8988T (cell line): ENCODE results near the gene ARHGEF25.
"Not testable (repeated sequence)": the region's sequence is repeated elsewhere in the genome, so short reads cannot be mapped to it uniquely, and the experiment has no call there.

Experiments used
- DNase-seq: peaks from one replicate; pipeline ENCODE4 v3.0.0; 2011

ARHGEF25 gene

DNA sequence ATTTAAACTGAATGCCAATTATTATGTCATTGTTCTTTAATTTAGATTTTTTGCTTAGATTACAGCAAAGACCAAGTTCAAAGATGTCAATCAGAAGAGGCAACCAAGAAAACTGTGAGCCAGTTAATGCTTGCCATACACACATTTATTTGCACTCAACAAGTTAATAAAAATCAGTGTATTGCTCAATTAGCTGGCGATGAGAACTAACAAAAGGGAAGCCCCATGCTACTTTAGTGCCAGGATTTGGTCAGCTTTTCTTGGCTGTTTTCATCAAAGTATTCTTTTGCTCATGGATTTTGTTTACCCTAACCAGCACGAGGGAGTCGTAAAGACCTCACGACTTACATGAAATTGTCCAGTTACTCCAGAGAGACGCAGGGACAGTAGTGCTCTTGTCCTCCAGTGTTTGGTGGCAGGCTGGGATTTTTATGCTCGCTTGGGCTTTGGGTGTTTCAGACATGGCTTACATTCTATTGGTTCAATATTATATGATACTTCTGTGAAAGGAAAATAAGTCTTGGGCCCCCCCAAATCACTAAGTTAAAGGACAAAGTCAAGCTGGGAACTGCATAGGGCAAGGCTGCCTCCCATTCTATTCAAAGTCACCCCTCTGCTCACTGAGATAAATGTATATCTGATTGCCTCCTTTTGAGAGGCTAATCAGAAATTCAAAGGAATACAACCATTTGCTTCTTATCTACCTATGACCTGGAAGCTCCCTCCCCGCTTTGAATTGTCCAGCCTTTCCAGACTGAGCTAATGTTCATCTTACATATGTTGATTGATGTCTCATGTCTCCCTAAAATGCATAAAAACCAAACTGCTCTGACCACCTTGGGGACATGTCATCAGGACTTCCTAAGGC, 29.2 kb downstream of the ARHGEF25 start:
- no peak for DNase-seq

DNA sequence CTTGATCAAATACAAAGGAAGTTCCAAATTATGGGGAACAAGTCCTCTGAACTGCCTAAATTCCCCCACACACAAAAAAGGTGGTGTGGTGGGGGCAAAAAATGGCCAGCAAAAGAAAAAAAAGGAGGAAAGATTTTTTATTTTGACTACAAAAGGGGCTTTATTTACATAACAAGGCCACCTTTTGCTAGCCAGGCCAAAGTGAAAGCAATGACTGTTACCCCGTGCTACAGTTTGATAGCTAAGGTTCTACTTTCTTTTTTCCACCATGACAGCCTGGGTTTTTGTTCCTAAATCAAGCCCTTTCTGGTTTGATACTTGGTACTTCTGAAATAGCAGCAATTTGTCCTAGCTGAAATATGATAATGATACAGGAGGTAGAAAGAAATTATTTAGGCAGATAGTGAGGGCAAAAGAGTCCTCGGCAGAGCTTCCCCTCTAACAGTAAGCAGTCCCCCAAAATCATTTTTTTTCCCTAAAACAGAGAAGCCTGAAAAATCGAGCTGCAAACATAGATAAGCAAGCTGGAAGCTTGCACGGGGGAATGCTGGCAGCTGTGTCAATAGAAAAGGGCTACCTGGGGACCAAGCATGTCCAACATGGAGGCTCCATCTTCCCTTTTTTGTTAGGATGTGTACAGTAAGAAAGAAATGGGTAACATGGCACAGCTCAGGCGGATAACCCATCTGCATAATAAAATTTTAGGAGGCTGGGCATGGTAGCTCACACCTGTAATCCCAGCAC, 30.6 kb downstream of the ARHGEF25 start:
- DNase-seq, result no peak

DNA sequence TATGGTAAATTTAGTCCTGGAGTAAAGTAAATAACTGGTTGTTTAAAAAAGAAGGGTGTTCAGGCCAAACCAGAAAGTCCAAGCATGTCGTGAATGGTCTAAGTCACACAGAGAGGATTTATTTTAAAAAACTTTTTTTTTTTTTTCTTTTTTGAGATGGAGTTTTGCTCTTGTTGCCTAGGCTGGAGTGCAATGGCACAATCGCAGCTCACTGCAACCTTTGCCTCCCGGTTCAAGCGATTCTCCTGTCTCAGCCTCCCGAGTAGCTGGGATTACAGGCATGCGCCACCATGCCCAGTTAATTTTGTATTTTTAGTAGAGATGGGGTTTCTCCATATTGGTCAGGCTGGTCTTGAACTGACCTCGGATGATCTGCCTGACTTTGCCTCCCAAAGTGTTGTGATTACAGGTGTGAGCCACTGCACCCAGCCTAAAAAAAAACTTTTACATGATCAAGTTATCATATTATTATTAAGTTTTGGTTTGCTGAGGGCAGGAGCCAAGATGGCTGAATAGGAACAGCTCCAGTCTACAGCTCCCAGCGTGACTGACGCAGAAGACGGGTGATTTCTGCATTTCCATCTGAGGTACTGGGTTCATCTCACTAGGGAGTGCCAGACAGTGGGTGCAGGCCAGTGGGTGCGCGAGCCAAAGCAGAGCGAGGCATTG, 34.9 kb downstream of the ARHGEF25 start:
- not testable (repeated sequence) for DNase-seq

DNA sequence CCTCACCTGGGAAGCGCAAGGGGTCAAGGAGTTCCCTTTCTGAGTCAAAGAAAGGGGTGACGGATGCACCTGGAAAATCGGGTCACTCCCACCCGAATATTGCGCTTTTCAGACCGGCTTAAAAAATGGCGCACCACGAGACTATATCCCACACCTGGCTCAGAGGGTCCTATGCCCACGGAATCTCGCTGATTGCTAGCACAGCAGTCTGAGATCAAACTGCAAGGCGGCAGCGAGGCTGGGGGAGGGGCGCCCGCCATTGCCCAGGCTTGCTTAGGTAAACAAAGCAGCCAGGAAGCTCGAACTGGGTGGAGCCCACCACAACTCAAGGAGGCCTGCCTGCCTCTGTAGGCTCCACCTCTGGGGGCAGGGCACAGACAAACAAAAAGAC, 35.4 kb downstream of the ARHGEF25 start:
- not testable (repeated sequence) for DNase-seq

DNA sequence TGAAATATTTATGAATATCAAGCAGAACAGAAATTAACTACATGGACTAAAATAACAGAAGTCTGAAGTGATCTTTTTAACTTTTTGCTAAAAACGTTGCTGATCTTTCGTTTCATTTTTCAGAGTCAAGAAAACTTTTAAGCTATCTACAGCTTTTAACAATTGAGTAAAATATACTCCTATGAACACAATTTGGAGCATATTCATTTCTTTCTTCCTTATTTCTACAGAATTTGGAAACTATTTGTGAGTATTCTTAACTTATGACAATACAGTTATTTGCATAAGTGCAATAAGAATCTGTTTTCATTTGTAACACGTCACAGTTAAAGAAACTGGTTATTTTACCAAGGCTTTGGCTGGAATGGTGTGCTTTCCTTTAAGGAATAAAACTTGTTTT, 42.8 kb downstream of the ARHGEF25 start:
- DNase-seq, result no peak

DNA sequence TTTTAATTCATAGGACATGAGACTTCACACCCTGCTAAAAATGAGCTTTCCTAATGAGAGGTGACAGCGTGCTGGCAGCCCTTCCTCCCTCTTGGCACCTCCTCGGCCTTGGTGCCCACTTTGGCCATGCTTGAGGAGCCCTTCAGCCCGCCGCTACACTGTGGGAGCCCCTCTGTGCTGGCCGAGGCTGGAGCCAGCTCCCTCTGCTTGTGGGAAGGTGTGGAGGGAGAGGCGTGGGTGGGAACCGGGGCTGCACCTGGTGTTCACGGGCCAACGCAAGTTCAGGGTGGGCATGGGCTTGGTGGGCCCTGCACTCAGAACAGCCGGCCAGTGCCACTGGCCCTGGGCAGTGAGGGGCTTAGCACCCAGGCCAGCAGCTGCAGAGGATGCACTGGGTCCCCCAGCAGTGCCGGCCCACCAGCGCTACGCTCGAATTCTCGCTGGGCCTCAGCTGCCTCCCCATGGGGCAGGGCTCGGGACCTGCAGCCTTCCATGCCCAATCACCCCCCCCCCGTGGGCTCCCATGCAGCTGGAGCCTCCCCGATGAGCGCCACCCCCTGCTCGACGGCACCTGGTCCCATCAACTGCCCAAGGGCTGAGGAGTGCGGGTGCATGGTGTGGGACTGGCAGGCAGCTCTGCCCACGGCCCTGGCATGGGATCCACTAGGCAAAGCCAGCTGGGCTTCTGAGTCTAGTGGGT, 44.5 kb downstream of the ARHGEF25 start:
- no peak for DNase-seq

DNA sequence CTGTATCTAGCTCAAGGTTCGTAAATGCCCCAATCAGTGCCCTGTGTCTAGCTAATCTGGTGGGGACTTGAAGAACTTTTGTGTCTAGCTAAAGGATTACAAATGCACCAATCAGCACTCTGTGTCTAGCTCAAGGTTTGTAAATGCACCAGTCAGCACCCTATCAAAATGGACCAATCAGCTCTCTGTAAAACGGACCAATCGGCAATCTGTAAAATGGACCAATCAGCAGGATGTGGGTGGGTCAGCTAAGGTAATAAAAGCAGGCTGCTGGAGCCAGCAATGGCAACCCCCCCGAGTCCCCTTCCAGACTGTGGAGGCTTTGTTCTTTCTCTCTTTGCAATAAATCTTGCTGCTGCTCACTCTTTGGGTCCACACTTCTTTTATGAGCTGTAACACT, 45.2 kb downstream of the ARHGEF25 start:
- not testable (repeated sequence) for DNase-seq

DNA sequence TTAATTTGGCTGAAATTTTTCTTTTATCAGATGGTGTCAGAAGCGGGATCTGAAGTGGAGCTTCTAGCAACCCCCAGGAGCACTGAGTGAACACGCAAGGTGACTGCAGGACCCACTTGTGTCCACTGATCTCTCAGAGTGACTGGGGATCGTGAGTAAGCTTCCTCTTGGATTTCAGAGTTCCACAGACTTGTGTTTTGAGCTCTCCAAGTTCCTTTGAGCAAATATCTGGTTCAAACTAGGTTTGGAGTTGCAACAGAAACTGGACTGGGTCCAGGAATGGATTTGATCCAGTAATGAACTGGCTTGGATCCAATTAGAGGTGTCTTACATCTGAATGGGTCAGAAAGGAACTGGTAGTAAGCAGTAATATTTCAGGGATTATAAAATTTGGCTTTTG, 46.5 kb downstream of the ARHGEF25 start:
- DNase-seq, result no peak

DNA sequence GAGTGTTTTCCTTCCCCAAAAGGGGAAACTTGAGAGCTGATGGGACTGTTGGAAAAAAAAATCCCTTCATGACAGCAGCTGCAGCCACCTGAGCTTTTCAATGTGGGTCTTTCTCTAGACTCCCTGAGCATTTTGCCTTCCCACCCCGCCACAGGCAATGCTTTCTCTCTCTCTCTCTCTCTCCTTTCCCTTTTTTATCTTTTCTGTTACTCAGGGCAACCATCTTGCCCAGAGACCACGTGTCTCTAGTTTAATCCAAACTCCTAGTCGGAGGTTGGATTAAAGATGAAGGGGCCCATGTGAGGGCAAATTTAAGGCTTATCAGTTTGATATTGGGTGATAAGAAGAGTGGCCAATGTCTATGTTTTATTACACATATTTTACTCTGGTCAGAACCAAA, 47.7 kb downstream of the ARHGEF25 start:
- no peak for DNase-seq

DNA sequence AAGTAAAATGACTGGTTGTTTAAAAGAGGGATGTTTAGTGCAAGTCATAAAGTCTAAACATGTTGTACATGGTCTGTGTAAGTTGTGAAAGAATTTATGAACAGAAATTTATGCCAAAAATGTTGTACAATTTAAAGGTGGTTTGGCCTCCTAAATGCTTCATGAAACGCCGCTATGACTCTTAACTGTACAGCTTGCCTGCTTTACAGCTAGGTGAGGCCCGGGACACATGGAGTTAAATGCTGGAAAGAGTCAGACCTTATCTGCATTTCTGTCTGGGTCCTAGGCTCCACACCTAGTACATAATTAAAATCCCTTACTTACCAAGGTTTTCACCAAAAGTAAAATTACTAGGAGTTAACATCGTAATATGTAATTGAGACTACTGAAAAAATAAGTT, 50.1 kb downstream of the ARHGEF25 start:
- DNase-seq, result no peak

DNA sequence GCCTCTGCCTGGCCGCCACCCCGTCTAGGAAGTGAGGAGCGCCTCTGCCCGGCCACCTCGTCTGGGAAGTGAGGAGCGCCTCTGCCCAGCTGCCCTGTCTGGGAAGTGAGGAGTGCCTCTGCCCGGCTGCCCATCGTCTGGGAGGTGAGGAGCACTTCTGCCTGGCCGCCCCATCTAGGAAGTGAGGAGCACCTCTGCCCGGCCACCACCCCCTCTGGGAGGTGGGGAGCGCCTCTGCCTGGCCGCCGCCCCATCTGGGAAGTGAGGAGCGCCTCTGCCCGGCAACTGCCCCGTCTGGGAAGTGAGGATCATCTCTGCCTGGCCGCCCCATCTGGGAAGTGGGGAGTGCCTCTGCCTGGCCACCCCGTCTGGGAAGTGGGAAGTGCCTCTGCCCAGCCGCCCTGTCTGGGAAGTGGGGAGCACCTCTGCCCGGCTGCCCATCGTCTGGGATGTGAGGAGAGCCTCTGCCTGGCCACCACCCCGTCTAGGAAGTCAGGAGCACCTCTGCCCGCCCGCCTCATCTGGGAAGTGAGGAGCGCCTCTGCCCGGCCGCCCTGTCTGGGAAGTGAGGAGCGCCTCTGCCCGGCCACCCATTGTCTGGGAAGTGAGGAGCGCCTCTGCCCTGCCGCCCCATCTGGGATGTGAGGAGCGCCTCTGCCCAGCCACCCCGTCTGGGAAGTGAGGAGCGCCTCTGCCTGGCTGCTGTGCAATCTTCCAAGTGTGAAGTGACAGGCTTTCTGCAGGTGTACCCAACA, 54.0 kb downstream of the ARHGEF25 start:
- DNase-seq, result not testable (repeated sequence)
